GM19351 (cell line): Measurements from ENCODE around the gene AKR1D1.
"Not testable (repeated sequence)": the region's sequence is repeated elsewhere in the genome, so short reads cannot be mapped to it uniquely, and the experiment has no call there.

Experiments used
- ATAC-seq: cut with Tn5 transposase; IDR thresholded peaks from one replicate; pipeline ENCODE4 v1.9.1; 2021; ENCODE audit warnings: mild to moderate bottlenecking, moderate library complexity; ENCODE audit not compliant: unreplicated experiment

Gene AKR1D1

DNA sequence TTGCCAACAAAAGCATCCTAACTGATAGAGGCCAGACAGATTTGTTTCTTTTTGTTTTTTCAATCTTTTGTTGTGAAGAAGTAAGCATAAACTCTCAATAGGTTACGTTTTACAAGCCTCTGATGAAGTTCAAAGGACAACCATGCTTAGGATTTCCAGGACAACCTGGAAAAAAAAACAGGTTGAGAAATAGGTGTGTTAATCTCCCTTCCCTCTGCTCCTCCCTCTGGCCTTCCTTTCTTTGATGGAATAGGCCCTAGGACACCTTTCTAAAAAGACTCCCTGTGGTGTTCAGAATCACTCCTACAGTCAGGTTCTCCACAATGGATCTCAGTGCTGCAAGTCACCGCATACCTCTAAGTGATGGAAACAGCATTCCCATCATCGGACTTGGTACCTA is at the start of gene AKR1D1:
Gene AKR1D1, plus strand, starts transcription at position 264 of the 400 bp plus-strand sequence. Its CDS starts 60 bp downstream, at position 324.
- ATAC-seq = no peak

DNA sequence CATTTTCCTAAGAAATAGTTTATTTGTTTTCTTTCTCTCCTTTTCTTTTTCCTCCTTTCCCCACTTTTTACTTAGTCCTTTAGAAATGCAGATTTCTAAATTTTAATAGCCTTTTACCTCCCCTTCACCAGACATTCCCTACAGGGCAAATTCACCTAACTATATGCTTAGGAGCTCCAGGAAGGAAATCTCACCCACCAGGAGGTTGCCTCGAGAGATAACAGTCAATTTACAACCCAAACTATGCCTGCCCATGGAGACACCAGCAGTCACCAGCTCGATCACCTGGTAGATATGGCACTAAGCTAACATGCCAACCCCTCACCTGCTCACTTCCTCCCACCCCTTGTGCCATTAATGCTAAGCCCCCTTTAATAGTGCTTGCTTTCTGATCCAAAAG is 49.2 kb upstream of the AKR1D1 start:
- no peak for ATAC-seq

DNA sequence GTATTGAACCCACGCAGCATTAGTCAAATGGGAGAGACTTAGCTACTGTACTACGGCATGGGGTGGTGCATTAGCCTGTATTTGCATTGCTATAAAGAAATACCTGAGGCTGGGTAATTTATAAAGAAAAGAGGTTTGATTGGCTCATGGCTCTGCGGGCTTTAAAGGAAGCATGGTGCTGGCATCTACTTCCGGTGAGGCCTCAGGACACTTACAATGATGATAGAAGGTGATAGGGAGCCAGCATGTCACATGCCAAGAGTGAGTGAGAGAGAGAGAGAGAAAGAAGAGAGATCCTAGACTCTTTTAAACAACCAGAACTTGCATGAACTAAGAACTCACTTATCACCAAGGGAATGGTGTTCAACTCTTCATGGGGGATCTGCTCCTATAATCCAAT is 47.1 kb upstream of the AKR1D1 start:
- ATAC-seq = no peak

DNA sequence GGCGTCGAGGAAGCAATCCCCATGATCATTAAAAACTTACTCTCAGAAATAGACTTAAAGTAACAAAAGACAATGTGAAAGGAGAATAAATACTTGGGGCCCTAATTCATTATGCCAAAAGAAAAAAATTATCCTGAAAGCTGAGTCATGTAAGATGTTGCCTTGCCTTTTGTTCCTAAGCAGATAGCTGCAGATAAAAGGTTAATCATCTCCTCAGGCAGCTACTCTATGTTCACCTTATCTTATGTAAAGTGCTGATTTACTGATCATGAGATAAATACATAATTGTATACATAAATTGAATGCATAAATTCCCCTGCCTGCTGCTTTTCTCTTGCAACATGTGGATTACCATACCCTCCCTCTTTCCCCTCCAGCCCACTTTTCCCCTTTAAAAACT is 46.3 kb upstream of the AKR1D1 start:
- ATAC-seq = no peak

- ATAC-seq = no peak
Observed at GRCh38 chr7:138030679-138031351, 45.4 kb upstream of the AKR1D1 start.

- ATAC-seq = peak; percentile 67
Observed at GRCh38 chr7:138032186-138032585, 44.1 kb upstream of the AKR1D1 start.

GRCh38 chr7:138032770-138033169 is 43.5 kb upstream of the AKR1D1 start:
- ATAC-seq = no peak

GRCh38 chr7:138033241-138033640 is 43.0 kb upstream of the AKR1D1 start:
- no peak for ATAC-seq

- no peak for ATAC-seq
Observed at GRCh38 chr7:138036135-138036534, 40.1 kb upstream of the AKR1D1 start.

- not testable (repeated sequence) for ATAC-seq
Observed at GRCh38 chr7:138040063-138040462, 36.2 kb upstream of the AKR1D1 start.

DNA sequence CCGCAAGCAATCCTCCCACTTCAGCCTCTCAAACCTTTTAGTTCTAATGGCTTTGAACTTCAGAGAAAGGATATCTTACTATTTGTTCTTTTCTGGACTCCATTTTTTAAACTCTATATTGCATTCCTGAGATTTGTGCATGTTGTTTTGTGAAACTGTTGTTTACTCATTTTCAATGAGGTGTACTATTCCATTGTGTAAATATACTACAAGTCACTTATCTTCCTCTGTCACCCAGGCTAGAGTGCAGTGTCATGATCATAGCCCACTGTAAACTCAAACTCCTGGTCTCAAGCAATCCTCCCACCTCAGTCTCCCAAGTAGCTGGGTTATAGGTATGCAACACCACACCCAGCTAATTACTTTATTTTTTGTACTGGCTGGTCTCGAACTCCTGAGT is 31.4 kb upstream of the AKR1D1 start:
- ATAC-seq = no peak

- ATAC-seq = no peak
Observed at GRCh38 chr7:138047907-138048306, 28.4 kb upstream of the AKR1D1 start.

DNA sequence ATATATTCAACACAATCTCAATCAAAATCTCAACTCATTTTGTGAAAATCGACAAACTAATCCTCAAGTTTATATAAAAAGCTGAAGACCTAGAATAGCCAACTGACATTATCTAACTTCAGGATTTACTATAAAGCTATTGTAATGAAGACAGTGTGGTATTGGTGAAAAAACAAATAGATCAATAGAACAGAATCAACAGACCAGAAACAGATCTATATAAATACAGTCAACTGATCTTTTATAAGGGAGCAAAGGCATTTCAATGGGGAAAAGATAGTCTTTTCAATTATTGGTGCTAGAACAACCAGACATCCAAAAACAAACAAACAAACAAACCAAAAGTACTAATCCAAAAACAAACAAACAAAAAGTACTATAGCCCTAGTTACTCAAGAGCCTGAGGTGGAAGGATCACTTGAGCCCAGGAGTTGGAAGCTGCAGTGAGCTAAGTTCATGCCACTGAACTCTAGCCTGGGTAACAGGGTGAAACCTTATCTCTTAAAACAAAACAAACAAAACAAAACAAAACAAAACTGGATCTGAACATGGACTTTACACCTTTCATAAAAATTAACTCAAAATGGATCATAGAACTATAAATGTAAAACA is 26.6 kb upstream of the AKR1D1 start:
- no peak for ATAC-seq

- not testable (repeated sequence) for ATAC-seq
Observed at GRCh38 chr7:138051712-138052247, 24.5 kb upstream of the AKR1D1 start.

- ATAC-seq = no peak
Observed at GRCh38 chr7:138052696-138053095, 23.6 kb upstream of the AKR1D1 start.

GRCh38 chr7:138055698-138056097 is 20.6 kb upstream of the AKR1D1 start:
- not testable (repeated sequence) for ATAC-seq

DNA sequence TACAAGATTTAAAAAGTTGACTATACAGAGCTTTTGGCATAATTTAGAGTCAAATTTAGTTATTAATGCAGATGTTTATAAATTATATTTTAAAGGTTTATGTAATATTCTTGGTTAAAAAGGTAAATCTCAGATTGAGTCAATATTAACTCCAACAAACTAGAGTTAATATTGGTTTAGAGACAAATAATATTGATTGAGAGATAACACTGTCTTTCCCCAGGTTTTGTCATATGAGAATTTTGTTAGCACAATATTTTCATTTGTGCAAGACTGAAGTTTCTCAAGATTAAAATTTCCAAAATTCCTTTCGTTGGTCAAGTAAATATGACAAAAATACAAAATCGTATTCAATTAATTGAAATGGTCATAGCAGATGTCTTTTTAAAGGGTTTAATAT is 12.9 kb upstream of the AKR1D1 start:
- ATAC-seq = no peak

GRCh38 chr7:138064856-138065357 is 11.4 kb upstream of the AKR1D1 start:
- no peak for ATAC-seq

DNA sequence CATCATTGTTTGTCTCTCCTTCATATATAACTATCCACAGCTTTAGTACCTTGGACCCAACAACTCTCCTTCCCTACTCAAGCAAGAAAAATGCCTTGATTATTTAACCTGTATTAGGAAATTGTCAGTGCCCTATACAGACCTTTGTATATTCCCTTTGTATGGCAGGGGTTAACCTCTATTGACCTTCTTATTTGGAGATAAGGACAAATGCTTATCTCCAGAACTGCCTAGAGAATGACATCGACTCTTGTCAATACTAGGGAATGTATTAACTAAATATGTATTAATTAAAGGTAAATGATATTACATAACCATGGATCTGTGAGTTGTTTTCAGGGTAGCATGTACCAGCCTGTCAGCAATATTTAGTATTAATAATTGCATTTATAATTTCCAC is 10.4 kb upstream of the AKR1D1 start:
- ATAC-seq = no peak

DNA sequence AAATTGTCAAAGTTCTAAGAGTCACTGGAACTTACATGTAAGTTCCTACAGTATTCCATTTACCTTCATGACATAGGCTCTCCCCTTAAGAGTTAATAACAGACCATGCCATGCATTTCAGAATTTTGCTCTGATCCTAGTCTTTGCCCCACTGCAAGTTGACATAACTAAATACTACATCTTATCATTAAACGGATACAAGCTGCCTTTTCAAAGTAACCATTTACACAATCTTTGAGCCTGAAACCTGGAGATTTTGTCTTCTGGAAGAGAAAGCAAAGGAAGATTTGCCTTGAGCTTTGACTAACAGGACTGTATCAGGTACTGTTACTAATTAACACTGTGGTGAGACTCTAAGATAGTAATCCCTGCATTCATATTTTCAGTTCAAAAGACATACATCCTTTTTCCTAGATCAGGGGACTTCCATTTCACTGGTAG is 9.3 kb upstream of the AKR1D1 start:
- no peak for ATAC-seq

DNA sequence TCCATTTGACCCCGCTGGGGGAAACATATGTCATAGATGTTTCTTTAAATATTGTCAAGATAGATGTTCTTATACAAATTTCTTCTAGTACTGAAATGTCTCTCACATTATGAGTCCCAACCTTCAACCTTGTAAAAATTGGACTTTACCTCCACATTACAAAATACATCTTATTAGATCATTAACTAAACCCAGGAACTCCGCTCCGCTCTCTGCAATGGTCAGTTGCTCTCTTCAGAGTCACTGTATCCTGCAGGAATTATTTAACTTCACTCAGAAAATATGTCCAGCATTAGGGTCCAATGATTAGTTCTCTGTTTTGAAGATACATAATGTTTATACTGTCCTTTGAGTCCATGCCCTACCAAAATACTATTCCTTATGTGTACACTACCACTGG is 8.5 kb upstream of the AKR1D1 start:
- ATAC-seq = no peak

DNA sequence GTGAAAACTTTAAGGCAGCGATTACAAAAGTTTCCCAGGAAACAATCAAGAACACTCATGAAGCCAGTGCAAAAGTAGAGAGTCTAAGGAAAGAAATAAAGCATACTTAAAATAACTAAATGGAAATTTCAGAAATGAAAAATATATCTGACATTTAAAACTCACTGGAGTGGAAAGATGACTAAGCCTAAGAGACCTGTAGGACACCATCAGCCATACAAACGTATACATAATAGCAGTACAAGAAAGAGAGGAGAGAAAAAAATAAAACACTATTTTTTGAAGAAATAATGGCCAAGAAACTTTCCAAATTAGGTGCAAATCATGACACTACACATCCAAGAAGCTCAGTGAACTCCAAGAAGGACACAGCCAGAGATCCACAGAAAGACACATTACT is 5.4 kb upstream of the AKR1D1 start:
- ATAC-seq = no peak
